Central memory CD8-positive, alpha-beta T cell (primary cell): ENCODE results near the gene NCK2.

Source experiments
- ATAC-seq: fragments of 150-1000 bp; cut with Tn5 transposase; replicated peaks from 2 replicates; pipeline ENCODE4 v1.10.0; 2022; ENCODE audit warnings: mild to moderate bottlenecking, moderate FRiP score, moderate number of reproducible peaks; ENCODE audit not compliant: poor library complexity, severe bottlenecking; ENCODE audit errors: extremely low read depth
- DNase-seq, 2 donors: peaks; one replicate each; pipeline ENCODE4 v3.0.0; 2021; ENCODE audit warnings: low spot score in 2 of 2
- H3K27ac Mint-ChIP-seq: one replicate; pipeline ENCODE4 v1.8.0; 2022; ENCODE audit warnings: low read depth, mild to moderate bottlenecking, moderate library complexity, mixed read lengths
- H3K27me3 Mint-ChIP-seq: one replicate; pipeline ENCODE4 v1.8.0; 2022; ENCODE audit warnings: mixed read lengths
- H3K36me3 Mint-ChIP-seq: one replicate; pipeline ENCODE4 v1.8.0; 2022; ENCODE audit warnings: mild to moderate bottlenecking, moderate library complexity, mixed read lengths; ENCODE audit not compliant: insufficient read depth
- H3K4me1 Mint-ChIP-seq: one replicate; pipeline ENCODE4 v1.8.0; 2022; ENCODE audit warnings: mixed read lengths
- H3K4me3 Mint-ChIP-seq: one replicate; pipeline ENCODE4 v1.8.0; 2022; ENCODE audit warnings: mild to moderate bottlenecking, moderate library complexity, mixed read lengths
- H3K9me3 Mint-ChIP-seq: one replicate; pipeline ENCODE4 v1.8.0; 2022; ENCODE audit warnings: mixed read lengths

Gene NCK2

DNA sequence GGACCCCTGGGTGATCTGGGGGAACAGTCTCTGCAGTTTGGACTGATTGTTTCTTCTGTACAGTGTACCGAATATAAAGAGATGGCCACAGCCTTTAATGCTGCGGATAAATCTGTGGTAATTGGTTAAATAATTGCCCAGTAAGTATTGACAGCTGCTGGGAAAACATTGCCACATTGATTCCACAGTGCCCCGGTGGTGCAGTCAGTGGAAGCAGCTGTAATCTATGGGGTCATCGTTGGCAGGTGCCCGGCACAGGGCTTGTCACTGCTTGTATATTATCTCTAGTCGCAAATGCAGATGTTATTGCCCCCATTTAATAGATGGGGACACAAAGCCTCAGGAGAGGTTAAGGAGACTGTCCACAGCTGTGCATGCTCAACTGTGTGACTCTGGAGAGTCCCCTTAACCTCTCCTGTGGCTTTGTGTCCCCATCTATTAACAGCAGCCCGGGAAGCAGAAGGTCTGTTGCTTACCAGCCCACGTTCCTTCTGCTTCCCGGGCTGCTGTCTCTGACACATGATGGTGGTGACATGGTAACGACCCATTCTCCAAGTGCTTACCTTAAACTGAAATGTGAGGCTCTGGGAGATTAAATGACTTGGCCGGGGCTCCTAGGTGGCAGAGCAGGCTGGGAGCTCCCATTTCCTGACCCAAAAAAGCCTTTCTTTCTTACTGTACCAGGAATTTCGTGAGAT, 76.9 kb downstream of the NCK2 start:
- peak overlapping the region; percentile 40 for H3K4me3 Mint-ChIP-seq
- H3K36me3 Mint-ChIP-seq, result peaks cover 30% of the 10 kb centered on the region
- H3K9me3 Mint-ChIP-seq, result no peaks in the 10 kb centered on the region
- H3K27me3 Mint-ChIP-seq, result no peaks in the 10 kb centered on the region
- H3K4me1 Mint-ChIP-seq, result peaks cover 71% of the 10 kb centered on the region
- ATAC-seq, result no peak
- DNase-seq, result no peak
- H3K27ac Mint-ChIP-seq, result peak overlapping the region; percentile 78

DNA sequence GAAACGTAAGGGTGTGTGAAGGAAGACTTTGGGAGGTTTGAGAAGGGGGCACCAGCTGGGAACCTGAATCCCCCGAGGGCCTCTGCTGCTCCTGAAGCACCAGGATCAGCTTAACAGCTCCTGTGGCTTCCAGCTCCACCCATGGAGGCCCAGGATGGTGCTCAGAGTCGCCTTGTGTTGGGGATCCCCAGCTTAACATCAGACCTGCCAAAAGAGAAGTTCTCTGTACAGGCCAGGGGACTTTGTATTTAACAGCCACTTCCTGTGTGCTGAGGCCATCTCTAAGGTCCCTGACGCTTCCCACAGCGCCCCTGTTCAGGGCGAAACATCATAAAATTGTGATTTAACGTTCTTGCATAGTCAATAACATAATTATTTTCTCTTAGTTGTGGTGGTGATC, 77.5 kb downstream of the NCK2 start:
- Mint-ChIP-seq H3K4me3 (peak overlapping the region; percentile 40), H3K4me1 (peaks cover 74% of the 10 kb centered on the region), H3K27ac (peak overlapping the region; percentile 76), H3K9me3 (no peaks in the 10 kb centered on the region), H3K36me3 (peaks cover 24% of the 10 kb centered on the region), H3K27me3 (no peaks in the 10 kb centered on the region)
- no peak for DNase-seq
- peak; percentile 87 for ATAC-seq

DNA sequence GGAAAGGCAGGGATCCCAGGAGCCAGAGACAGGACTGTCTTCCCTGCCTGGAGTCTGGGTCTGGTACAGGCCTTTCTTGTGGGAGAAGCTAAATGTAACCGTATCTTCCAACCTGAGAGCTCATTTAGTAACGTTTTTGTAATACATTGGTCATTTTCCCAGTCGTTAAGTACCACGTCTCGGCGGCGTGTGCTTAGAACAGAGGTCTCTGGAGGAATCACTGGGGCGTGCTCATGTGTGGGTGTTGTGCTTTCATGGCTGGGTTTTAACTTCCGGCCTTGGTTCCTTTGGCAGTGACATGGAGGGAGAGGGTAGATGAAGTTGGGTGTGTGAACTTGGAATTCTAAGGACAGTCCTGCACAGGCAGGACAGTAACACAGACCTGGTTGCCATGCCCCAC, 79.7 kb downstream of the NCK2 start:
- ATAC-seq (no peak), DNase-seq (no peak)
- Mint-ChIP-seq H3K36me3 (peaks cover 13% of the 10 kb centered on the region), H3K9me3 (no peaks in the 10 kb centered on the region), H3K27me3 (no peaks in the 10 kb centered on the region), H3K4me3 (no peak overlapping the region), H3K27ac (peak overlapping the region; percentile 59), H3K4me1 (peaks cover 87% of the 10 kb centered on the region)

DNA sequence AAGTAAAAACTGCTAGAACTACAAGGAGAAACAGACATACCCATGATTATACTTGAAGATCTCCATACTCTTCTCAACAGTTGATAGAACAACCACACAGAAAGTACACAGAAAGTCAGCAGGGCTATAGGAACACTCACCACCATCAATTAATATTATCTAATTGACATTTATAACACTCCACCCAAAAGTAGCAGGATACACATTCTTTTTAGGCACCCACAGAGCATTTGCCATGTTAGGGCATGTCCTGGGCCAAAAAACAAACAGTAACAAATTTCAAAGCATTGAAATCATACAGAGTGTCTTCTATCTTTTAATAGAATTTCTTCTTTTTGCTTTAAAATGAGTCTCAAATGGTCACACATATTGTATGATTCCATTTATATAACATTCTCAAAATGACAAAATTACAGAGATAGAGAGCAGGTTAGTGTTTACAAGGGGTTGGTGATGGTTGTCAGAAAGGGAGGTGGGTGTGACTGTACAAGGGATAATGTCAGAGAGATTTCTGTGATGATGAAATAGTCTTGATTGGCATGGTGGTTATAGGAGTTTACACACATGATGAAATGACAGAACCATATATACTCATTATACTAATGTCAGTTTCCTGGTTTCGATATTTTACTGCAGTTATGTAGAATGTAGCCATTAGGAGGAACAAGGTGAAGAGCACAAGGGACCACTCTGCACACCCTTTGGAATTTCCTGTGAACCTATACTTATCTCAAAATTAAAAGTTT, 82.8 kb downstream of the NCK2 start:
- H3K9me3 Mint-ChIP-seq, result no peaks in the 10 kb centered on the region
- peaks cover 96% of the 10 kb centered on the region for H3K4me1 Mint-ChIP-seq
- peaks cover 17% of the 10 kb centered on the region for H3K36me3 Mint-ChIP-seq
- H3K4me3 Mint-ChIP-seq, result no peak overlapping the region
- ATAC-seq, result peak; percentile 53
- no peak for DNase-seq
- no peaks in the 10 kb centered on the region for H3K27me3 Mint-ChIP-seq
- peak overlapping the region; percentile 45 for H3K27ac Mint-ChIP-seq

DNA sequence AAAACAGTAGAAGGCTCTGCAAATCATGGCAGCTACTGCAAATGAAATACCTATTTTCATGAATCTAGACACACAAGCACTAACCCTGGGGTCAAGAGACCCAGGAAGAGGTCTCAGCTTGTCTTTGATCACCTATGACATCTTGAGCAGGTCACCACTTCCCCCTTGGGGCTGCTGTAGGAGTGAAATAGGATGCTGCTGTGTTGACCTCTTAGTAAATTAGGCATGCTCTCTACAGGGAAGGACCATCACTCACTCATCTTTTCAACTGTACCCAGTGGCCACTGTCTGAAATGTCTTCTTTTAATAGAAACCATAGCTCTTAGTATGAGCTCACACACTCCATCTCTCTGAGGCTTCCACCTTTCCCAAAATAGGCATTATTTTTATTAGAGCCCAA, 83.8 kb downstream of the NCK2 start:
- peak overlapping the region; percentile 45 for H3K27ac Mint-ChIP-seq
- H3K9me3 Mint-ChIP-seq, result peaks cover 2% of the 10 kb centered on the region
- peak overlapping the region; percentile 3 for H3K4me3 Mint-ChIP-seq
- ATAC-seq (peak; percentile 12), DNase-seq (no peak)
- H3K36me3 Mint-ChIP-seq, result peaks cover 17% of the 10 kb centered on the region
- H3K27me3 Mint-ChIP-seq, result no peaks in the 10 kb centered on the region
- peaks cover 96% of the 10 kb centered on the region for H3K4me1 Mint-ChIP-seq

DNA sequence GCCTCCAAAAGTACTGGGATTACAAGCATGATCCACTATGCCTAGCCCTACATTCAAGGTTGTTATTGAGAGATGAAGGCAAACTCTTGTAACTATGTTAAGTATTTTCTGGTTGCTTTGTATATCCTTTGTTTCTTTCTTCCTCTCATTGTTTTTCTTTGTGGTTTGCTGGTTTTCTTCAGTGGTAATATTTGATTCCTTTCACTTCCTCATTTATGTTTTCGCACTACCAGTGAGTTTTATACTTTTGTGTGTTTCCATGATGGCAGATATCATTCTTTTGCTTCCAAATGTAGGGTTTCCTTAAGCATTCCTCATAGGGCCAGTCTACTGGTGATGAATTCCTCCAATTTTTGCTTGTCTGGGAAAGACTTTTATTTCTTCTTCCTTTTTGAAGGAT, 90.2 kb downstream of the NCK2 start:
- H3K4me1 Mint-ChIP-seq, result peaks cover 87% of the 10 kb centered on the region
- peak overlapping the region; percentile 8 for H3K4me3 Mint-ChIP-seq
- peak overlapping the region; percentile 75 for H3K27ac Mint-ChIP-seq
- peaks cover 14% of the 10 kb centered on the region for H3K9me3 Mint-ChIP-seq
- H3K36me3 Mint-ChIP-seq, result peaks cover 22% of the 10 kb centered on the region
- DNase-seq, result no peak
- ATAC-seq, result peak; percentile 26
- no peaks in the 10 kb centered on the region for H3K27me3 Mint-ChIP-seq

DNA sequence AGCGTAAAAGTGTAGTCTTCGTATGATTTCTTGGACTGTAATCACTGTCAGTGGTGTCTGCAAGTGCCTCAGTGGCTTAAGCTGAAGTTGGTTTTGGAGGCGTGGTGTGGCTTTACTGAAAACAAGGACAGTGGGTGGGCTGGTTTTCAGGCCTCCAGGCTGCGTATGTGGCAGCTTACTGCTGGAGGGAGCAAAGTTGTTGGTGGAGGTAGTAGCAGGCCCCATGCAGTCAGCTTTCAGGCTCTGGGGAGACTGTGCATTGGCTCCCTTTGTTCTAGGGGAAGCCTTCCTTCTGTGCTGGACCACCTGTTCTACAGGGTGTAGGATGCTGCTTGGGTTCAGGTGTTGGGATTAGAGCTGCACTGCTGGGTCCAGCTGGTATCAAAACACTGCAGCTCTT, 91.6 kb downstream of the NCK2 start:
- peak overlapping the region; percentile 75 for H3K27ac Mint-ChIP-seq
- ATAC-seq (no peak), DNase-seq (no peak)
- no peaks in the 10 kb centered on the region for H3K27me3 Mint-ChIP-seq
- peaks cover 18% of the 10 kb centered on the region for H3K36me3 Mint-ChIP-seq
- peaks cover 14% of the 10 kb centered on the region for H3K9me3 Mint-ChIP-seq
- peak overlapping the region; percentile 37 for H3K4me3 Mint-ChIP-seq
- H3K4me1 Mint-ChIP-seq, result peaks cover 86% of the 10 kb centered on the region

DNA sequence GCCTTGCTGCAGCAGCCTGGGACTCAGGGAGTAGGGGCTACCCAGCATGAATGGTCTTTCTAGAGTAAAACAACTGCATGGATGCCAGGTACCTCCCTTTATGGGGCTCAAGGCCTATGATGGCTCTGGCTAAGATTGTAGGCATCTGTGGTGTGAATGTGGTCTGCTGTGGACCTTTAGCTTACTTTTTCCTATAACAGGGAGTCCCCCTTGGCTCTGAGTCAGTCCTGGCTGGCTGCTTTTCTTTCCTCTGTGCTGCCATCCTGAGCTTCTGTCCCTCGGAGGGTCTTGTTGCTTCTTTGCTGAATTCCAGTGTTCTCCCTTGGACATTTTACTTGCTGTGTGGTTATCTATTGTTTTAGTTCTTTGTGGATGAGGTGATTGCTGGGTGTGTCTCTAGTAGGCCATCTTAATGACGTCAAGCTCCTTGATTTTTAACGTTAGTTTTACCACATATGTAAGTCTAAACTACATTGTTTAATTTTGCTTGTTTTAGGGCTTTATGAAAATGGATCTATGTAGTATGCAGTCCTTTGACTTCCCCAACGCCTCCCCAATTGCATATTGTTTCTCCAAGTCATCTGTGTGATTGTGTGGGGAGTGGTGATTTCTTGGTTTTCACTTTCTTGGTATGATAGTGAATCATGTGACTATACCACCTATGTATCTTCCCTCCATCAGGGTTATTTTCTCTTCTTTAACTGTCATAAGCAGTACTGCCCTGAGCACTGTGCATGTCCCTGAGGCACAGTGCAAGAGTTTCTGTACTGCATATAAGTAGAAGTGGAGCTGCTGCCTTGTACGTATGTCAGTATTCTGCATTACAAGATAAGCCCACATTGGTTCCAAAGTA, 92.4 kb downstream of the NCK2 start:
- peak overlapping the region; percentile 75 for H3K27ac Mint-ChIP-seq
- peaks cover 18% of the 10 kb centered on the region for H3K36me3 Mint-ChIP-seq
- H3K4me3 Mint-ChIP-seq, result peak overlapping the region; percentile 37
- H3K27me3 Mint-ChIP-seq, result no peaks in the 10 kb centered on the region
- peaks cover 14% of the 10 kb centered on the region for H3K9me3 Mint-ChIP-seq
- H3K4me1 Mint-ChIP-seq, result peaks cover 86% of the 10 kb centered on the region
- DNase-seq (no peak), ATAC-seq (peak; percentile 62)

DNA sequence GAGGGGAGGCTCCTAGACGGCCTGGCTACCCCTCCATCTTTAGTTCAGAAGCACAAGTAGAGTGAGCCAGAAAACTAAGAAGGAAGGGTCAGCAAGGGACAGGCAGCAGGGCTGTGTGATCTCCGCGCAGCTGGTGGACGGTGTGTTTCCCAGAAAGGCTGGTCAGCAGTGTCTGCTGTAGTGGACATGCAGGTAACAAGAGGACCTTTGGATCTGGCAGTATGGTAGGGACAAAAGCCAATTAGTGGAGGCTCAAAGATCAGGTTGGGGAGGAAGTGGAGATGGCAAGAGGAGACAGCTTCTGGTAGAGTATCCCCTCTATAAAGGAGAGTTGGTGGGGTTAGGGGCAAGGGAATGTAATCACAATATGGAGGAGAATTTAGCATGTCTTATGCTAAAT, 95.1 kb downstream of the NCK2 start:
- no peak for ATAC-seq
- Mint-ChIP-seq H3K4me3 (peak overlapping the region; percentile 49), H3K9me3 (peaks cover 9% of the 10 kb centered on the region), H3K4me1 (peaks cover 76% of the 10 kb centered on the region), H3K27me3 (no peaks in the 10 kb centered on the region), H3K36me3 (peaks cover 15% of the 10 kb centered on the region), H3K27ac (peak overlapping the region; percentile 89)
- no peak for DNase-seq

DNA sequence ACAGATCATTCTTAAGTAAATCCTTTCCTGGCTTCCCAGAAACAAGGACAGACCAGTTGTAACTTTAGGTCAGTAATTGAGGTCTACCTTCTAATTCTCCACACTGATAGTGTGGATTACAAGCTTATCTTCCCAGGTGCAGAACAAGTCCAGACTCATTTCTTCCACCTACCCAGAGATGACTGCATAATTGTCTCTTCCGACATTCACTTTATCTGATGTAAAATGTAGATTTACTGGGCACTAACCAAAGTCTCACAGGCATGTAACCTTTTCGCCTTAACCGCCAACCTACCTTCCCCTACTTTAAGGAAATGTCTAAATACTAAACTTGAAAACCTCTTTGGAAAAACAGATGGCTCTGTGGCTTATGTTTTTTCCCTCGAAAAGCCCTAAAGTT, 96.2 kb downstream of the NCK2 start:
- Mint-ChIP-seq H3K27ac (no peak overlapping the region), H3K36me3 (peaks cover 14% of the 10 kb centered on the region), H3K27me3 (no peaks in the 10 kb centered on the region), H3K9me3 (peaks cover 4% of the 10 kb centered on the region), H3K4me1 (peaks cover 71% of the 10 kb centered on the region), H3K4me3 (peak overlapping the region; percentile 49)
- DNase-seq (no peak), ATAC-seq (no peak)

DNA sequence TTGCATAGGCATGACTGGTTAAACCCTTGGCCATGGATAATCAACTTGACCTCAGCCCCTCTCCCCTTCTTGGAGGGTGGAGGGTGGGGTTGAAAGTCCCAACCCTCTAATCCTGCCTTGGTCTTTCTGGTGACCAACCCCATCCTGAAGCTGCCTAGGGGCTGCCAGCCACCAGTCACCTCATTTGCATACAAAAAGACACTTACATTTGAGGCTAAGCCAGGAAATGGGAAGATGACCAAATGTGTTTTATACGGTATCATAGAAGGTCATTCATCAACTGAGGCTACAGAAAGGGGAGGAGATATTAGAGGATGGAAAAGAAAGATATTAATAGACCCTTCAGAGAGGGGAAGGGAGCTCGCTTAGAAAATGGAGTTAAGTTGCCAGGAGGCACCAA, 96.8 kb downstream of the NCK2 start:
- Mint-ChIP-seq H3K4me1 (peaks cover 71% of the 10 kb centered on the region), H3K27ac (no peak overlapping the region), H3K27me3 (no peaks in the 10 kb centered on the region), H3K9me3 (no peaks in the 10 kb centered on the region), H3K4me3 (no peak overlapping the region), H3K36me3 (peaks cover 13% of the 10 kb centered on the region)
- ATAC-seq, result no peak
- DNase-seq, result no peak

DNA sequence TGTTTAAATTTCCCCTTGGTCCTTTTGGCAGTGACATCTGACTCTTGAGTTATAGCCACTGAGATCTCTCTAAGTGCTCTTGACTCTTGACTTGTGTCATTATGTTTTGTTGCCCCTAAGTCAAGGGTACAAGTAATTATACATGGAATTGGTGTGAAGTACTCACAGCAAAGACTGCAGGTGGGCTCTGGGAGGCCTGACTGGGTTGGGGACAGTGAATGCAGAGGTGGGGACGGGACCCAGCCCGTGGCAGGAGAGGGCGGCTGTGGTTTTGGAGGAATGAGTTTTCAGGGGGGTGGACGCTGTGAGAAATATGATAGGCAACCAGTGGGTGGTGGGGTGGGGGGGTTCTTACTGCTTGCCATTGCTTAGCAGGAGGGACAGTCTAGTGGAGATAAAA, 97.8 kb downstream of the NCK2 start:
- H3K27me3 Mint-ChIP-seq, result no peaks in the 10 kb centered on the region
- no peak for DNase-seq
- H3K27ac Mint-ChIP-seq, result peak overlapping the region; percentile 67
- no peak for ATAC-seq
- no peaks in the 10 kb centered on the region for H3K9me3 Mint-ChIP-seq
- H3K4me1 Mint-ChIP-seq, result peaks cover 71% of the 10 kb centered on the region
- H3K36me3 Mint-ChIP-seq, result peaks cover 14% of the 10 kb centered on the region
- H3K4me3 Mint-ChIP-seq, result no peak overlapping the region
